Liver (tissue), 9 donors: Measurements from ENCODE around the gene RDH12. TPM values are rescaled to one million over a fixed set of nuclear protein-coding genes. Genes with fewer than 3 reads are reported as not detected.

Source experiments
- DNase-seq: peaks from one replicate; pipeline ENCODE4 v3.0.0-alpha.2; 2017; ENCODE audit warnings: low spot score
- H3K27ac ChIP-seq, 2 donors: one replicate each; pipeline ENCODE4 v1.7.0; 2013; ENCODE audit warnings: inconsistent platforms in 2 of 2, low read length in 2 of 2, control low read depth in 1 of 2, low read depth in 1 of 2, mild to moderate bottlenecking in 1 of 2
- H3K27me3 ChIP-seq, 4 donors: one replicate each; pipeline versions ENCODE4 v1.6.1 to v1.7.0; 2013; ENCODE audit warnings: low read length in 3 of 4, inconsistent platforms in 1 of 4, mild to moderate bottlenecking in 1 of 4, moderate library complexity in 1 of 4; ENCODE audit not compliant: control insufficient read depth in 4 of 4, insufficient read depth in 4 of 4
- H3K36me3 ChIP-seq, 4 donors: one replicate each; pipeline versions ENCODE4 v1.6.1 to v1.7.0; 2013; ENCODE audit warnings: low read length in 3 of 4, mild to moderate bottlenecking in 3 of 4, low read depth in 1 of 4, moderate library complexity in 1 of 4; ENCODE audit not compliant: control insufficient read depth in 4 of 4, insufficient read depth in 3 of 4
- H3K4me1 ChIP-seq, 4 donors: one replicate each; pipeline versions ENCODE4 v1.6.1 to v1.7.0; 2013; ENCODE audit warnings: low read length in 3 of 4, mild to moderate bottlenecking in 3 of 4, moderate library complexity in 1 of 4; ENCODE audit not compliant: control insufficient read depth in 4 of 4, insufficient read depth in 4 of 4
- H3K4me3 ChIP-seq, 3 donors: one replicate each; pipeline versions ENCODE4 v1.6.1 to v1.7.0; 2013; ENCODE audit warnings: low read length in 3 of 3, control low read depth in 1 of 3, low read depth in 1 of 3, mild to moderate bottlenecking in 1 of 3
- H3K9ac ChIP-seq, 2 donors: one replicate each; pipeline ENCODE4 v1.7.0; 2013; ENCODE audit warnings: low read length in 2 of 2, mild to moderate bottlenecking in 2 of 2, moderate library complexity in 2 of 2, control low read depth in 1 of 2, low read depth in 1 of 2
- H3K9me3 ChIP-seq, 4 donors: one replicate each; pipeline versions ENCODE4 v1.6.1 to v1.7.0; 2013; ENCODE audit warnings: low read length in 3 of 4; ENCODE audit not compliant: control insufficient read depth in 4 of 4
- EGR1 ChIP-seq, 2 donors: IDR thresholded peaks; 2 replicates each; pipeline ENCODE4 v1.6.1; 2016 to 2018; ENCODE audit warnings: antibody characterized with exemption in 2 of 2, low read depth in 2 of 2
- FOXA1 ChIP-seq: IDR thresholded peaks from 2 replicates; pipeline ENCODE4 v1.6.1; 2016; ENCODE audit warnings: antibody characterized with exemption
- GABPA ChIP-seq, 2 donors: IDR thresholded peaks in 1 of 2; conservative IDR thresholded peaks in 1 of 2; 2 replicates each; pipeline ENCODE4 v1.6.1; 2016; ENCODE audit warnings: antibody characterized with exemption in 2 of 2, mild to moderate bottlenecking in 1 of 2, moderate library complexity in 1 of 2
- HNF4A ChIP-seq, 2 donors: conservative IDR thresholded peaks; 2 replicates each; pipeline ENCODE4 v1.6.1; 2016; ENCODE audit warnings: antibody characterized with exemption in 2 of 2, mild to moderate bottlenecking in 2 of 2
- HNF4G ChIP-seq: IDR thresholded peaks from 2 replicates; pipeline ENCODE4 v1.6.1; 2016; ENCODE audit warnings: antibody characterized with exemption
- RAD21 ChIP-seq, 2 donors: IDR thresholded peaks; 2 replicates each; pipeline ENCODE4 v1.6.1; 2016; ENCODE audit warnings: antibody characterized with exemption in 2 of 2, mild to moderate bottlenecking in 2 of 2
- SP1 ChIP-seq: IDR thresholded peaks from 2 replicates; pipeline ENCODE4 v1.6.1; 2018; ENCODE audit warnings: antibody characterized with exemption, mild to moderate bottlenecking
- TAF1 ChIP-seq: conservative IDR thresholded peaks from 2 replicates; pipeline ENCODE4 v1.6.1; 2016; ENCODE audit warnings: antibody characterized with exemption, mild to moderate bottlenecking
- YY1 ChIP-seq: IDR thresholded peaks from 2 replicates; pipeline ENCODE4 v1.6.1; 2016; ENCODE audit warnings: antibody characterized with exemption, mild to moderate bottlenecking
- WGBS: extraction: QIAGEN DNeasy Blood & Tissue Kit; methylation state at CpG from one replicate; pipeline ENCODE4 v1.1.7; 2013; 5-methylcytosine and 5-hydroxymethylcytosine counted together
- polyA plus RNA-seq, 2 donors: library from polyadenylated mRNA; stranded (reverse) in 1 of 2; unstranded in 1 of 2; fragments of 200-250 nt in 1 of 2; fragments of >200 nt in 1 of 2; fragmentation: Nextera tagmentation in 1 of 2; extraction: Ambion mirVana in 1 of 2; gene quantifications; one replicate each; pipeline versions ENCODE4 v1.2.1 to v1.2.3, GENCODE V29; 2013 to 2015
- total RNA-seq, 2 donors: library from RNA; depleted of rRNA; stranded (reverse); fragments of >200 nt; gene quantifications; one replicate each; pipeline ENCODE4 v1.2.3, GENCODE V29; 2014
- TF ChIP-seq, protein P1 (sequence below): fragments of 150-350 bp; IDR thresholded peaks from 2 replicates; pipeline ENCODE4 v1.5.1; 2017; ENCODE audit warnings: improper control_type of control experiment, low read depth, low read length; ENCODE audit not compliant: missing input control
- TF ChIP-seq, protein P2 (sequence below): IDR thresholded peaks from 2 replicates; pipeline ENCODE4 v1.6.1; 2016; ENCODE audit warnings: antibody characterized with exemption
- TF ChIP-seq, protein P3 (sequence below): IDR thresholded peaks from 2 replicates; pipeline ENCODE4 v1.6.1; 2016; ENCODE audit warnings: antibody characterized with exemption
- donor health status: healthy.
- donor health status: healthy.
- donor health status: healthy.
- donor health status: healthy.
- donor health status: healthy.

RDH12 gene
- total and polyA plus RNA-seq, 4 donors = 0.09 to 3.4 (median 0.91) TPM

DNA sequence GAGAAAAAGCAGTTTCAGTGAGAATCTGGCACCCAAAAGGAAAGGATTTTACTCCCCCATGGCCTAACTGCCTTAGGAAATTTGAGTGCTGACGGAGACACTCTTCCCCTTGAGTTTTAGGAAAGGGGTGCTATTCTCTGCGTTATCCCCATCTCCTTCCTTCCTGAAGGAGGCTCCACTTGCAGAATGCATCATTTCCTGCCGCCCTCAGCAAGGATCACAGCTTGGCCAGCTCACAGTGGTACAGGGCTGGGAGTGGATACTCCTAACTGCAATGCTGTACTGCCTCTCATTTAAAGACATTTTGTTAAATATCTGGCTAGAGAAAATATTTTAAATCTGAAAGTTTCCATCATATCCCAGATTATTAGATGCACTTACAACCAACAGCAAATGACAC is 33.0 kb downstream of the RDH12 start (continued):
- TF ChIP-seq YY1 (no peak), FOXA1 (no peak), RAD21 (IDR thresholded peaks at IDR 0.05) (no peak), HNF4G (no peak)
- TF ChIP-seq, protein P1, sequence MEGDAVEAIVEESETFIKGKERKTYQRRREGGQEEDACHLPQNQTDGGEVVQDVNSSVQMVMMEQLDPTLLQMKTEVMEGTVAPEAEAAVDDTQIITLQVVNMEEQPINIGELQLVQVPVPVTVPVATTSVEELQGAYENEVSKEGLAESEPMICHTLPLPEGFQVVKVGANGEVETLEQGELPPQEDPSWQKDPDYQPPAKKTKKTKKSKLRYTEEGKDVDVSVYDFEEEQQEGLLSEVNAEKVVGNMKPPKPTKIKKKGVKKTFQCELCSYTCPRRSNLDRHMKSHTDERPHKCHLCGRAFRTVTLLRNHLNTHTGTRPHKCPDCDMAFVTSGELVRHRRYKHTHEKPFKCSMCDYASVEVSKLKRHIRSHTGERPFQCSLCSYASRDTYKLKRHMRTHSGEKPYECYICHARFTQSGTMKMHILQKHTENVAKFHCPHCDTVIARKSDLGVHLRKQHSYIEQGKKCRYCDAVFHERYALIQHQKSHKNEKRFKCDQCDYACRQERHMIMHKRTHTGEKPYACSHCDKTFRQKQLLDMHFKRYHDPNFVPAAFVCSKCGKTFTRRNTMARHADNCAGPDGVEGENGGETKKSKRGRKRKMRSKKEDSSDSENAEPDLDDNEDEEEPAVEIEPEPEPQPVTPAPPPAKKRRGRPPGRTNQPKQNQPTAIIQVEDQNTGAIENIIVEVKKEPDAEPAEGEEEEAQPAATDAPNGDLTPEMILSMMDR = no peak

DNA sequence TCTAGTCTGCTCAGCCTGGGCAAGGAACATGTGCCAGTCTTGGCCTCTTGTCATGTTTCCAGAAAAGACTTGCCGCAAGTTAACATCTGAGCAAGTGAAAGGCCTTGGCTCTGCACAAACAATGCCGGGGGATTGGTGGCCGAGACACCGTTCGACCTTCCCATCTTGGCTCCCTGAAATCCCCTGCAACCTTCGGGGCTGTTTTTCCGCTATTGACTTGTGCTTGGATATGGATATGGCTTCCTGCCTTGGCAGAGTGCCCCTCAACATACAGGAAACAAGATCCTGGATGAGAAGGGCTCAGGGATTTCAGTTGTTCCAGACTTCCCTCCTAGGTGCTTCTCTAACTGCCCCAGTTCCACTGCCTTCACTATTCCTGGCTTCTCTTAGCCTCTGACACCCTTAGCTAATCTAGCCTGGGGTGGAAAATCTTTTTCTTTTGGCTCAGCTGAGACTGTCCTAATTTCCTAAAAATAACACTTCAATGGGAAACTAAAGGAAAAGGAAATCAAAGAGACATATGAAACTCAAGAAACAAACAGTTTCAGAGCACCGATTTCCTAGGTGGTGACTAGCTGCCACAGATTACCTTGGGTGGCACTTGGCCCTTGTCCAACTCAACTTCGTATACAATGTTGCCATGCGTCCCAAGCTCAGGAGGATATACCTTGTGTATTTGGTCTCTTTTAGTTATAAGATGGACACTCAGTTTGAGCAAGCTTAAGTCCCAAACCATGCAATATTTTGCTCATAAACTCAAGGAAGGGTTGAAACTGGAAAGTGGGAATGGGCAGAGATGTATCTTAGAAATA is 33.9 kb downstream of the RDH12 start:
- peaks cover 0 to 8% (median 3%) of the 10 kb centered on the region in 4 donors for H3K4me1 ChIP-seq
- H3K9ac ChIP-seq = no peak overlapping the region
- TF ChIP-seq HNF4G (no peak), HNF4A (conservative IDR thresholded peaks at IDR 0.05) (no peak), EGR1 (IDR thresholded peaks at IDR 0.05; ENCODE audit: low read depth in 2 of 2) (no peak)
- TF ChIP-seq, protein P2, sequence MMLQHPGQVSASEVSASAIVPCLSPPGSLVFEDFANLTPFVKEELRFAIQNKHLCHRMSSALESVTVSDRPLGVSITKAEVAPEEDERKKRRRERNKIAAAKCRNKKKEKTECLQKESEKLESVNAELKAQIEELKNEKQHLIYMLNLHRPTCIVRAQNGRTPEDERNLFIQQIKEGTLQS = no peak
- no peaks in the 10 kb centered on the region for H3K27me3 ChIP-seq
- no peak overlapping the region for H3K4me3 ChIP-seq
- WGBS = 83% methylated on average over 10 of the region's 10 CpGs
- H3K36me3 ChIP-seq = no peaks in the 10 kb centered on the region
- no peak for DNase-seq
- H3K27ac ChIP-seq = no peak overlapping the region
- no peaks in the 10 kb centered on the region for H3K9me3 ChIP-seq

DNA sequence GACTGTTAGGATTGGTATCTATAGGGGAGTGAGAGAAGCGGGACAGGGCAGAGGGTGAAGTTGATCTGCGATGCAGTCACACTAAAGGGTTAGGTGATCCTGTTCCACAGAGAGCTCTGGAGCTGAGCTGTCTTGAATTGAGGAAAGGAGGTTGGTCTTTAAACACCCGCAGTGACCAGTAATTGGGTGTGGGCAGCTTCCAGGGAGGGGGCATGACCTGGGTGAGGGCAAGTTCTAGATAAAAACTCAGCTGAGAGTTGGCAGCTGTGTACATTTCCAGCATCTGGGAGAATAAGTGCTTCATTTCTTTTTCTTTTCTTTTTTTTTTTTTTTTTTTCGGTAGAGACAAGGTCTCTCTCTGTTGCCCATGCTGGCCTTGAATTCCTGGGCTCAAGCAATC is 35.1 kb downstream of the RDH12 start:
- 79% methylated on average over 4 of the region's 4 CpGs for WGBS
- Histone ChIP-seq H3K36me3 (no peaks in the 10 kb centered on the region), H3K4me3 (no peak overlapping the region), H3K9ac (no peak overlapping the region), H3K4me1 (peaks cover 0 to 8% (median 3%) of the 10 kb centered on the region in 4 donors), H3K9me3 (no peaks in the 10 kb centered on the region), H3K27ac (no peak overlapping the region), H3K27me3 (no peaks in the 10 kb centered on the region)
- no peak for DNase-seq
- TF ChIP-seq, protein P1 = no peak
- TF ChIP-seq YY1 = no peak
- TF ChIP-seq, protein P3, sequence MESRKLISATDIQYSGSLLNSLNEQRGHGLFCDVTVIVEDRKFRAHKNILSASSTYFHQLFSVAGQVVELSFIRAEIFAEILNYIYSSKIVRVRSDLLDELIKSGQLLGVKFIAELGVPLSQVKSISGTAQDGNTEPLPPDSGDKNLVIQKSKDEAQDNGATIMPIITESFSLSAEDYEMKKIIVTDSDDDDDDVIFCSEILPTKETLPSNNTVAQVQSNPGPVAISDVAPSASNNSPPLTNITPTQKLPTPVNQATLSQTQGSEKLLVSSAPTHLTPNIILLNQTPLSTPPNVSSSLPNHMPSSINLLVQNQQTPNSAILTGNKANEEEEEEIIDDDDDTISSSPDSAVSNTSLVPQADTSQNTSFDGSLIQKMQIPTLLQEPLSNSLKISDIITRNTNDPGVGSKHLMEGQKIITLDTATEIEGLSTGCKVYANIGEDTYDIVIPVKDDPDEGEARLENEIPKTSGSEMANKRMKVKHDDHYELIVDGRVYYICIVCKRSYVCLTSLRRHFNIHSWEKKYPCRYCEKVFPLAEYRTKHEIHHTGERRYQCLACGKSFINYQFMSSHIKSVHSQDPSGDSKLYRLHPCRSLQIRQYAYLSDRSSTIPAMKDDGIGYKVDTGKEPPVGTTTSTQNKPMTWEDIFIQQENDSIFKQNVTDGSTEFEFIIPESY = no peak
- TF ChIP-seq SP1 = no peak
- no peak for TF ChIP-seq TAF1
- no peak for TF ChIP-seq GABPA (IDR thresholded peaks at IDR 0.05 in 1 of 2, conservative IDR thresholded peaks at IDR 0.05 in 1 of 2)
